A549 (cell line): ENCODE results near the gene SLC6A20. TPM values are rescaled to one million over a fixed set of nuclear protein-coding genes. Genes with fewer than 3 reads are reported as not detected.

Experiments
- ATAC-seq, 2 experiments: fragments of 200-7000 bp in 1 of 2; fragments of >200 bp in 1 of 2; cut with Nextera tagmentation in 1 of 2; cut with Tn5 transposase in 1 of 2; 3 replicates each; pipeline versions ENCODE4 v1.8.0 to v1.9.1; 2018 to 2020; ENCODE audit warnings: mild to moderate bottlenecking in 1 of 2, moderate library complexity in 1 of 2
- CTCF ChIA-PET: fragments of 300-600 bp; sonication (Branson Sonifier 250); formaldehyde crosslinking; extraction: SDS; loops from one replicate; lab custom pipeline; 2021; ENCODE audit warnings: antibody characterized with exemption, inconsistent platforms; lab: Yijun Ruan, JAX
- POLR2A ChIA-PET: fragments of 350-600 bp; formaldehyde crosslinking; extraction: SDS; loops from one replicate; lab custom pipeline; 2021; ENCODE audit warnings: antibody characterized with exemption, inconsistent platforms; lab: Yijun Ruan, JAX
- DNase-seq, 2 experiments: peaks; one replicate each; pipeline versions ENCODE4 v3.0.0 to v3.0.0-alpha.2; 2011 to 2016; ENCODE audit warnings: low read depth in 1 of 2, low spot score in 1 of 2
- FAIRE-seq: peaks from 2 replicates; lab custom pipeline; 2011; peaks lifted over from hg19 to GRCh38; lab: Jason Lieb, UNC
- H3K27ac ChIP-seq, 2 experiments: fragments of >200 bp; sonication (Bioruptor Twin); formaldehyde crosslinking; 3 replicates each; pipeline ENCODE4 v1.5.1; 2016 to 2017
- H3K4me1 ChIP-seq: fragments of >200 bp; sonication (Bioruptor Twin); formaldehyde crosslinking; 3 replicates; pipeline ENCODE4 v1.6.1; 2016
- H3K4me2 ChIP-seq: fragments of >200 bp; sonication (Bioruptor Twin); formaldehyde crosslinking; 3 replicates; pipeline ENCODE4 v1.6.1; 2016
- H3K4me3 ChIP-seq: fragments of >200 bp; sonication (Bioruptor Twin); formaldehyde crosslinking; 3 replicates; pipeline ENCODE4 v1.5.1; 2016
- H3K9me3 ChIP-seq: fragments of >200 bp; sonication (Bioruptor Twin); formaldehyde crosslinking; 3 replicates; pipeline ENCODE4 v1.6.1; 2016
- BHLHE40 ChIP-seq: IDR thresholded peaks from 2 replicates; pipeline ENCODE4 v1.6.1; 2012; ENCODE audit warnings: low read depth, low read length, inconsistent platforms
- CBX2 ChIP-seq: fragments of 200-600 bp; sonication (generic); IDR thresholded peaks from 2 replicates; pipeline ENCODE4 v1.6.1; 2016; ENCODE audit warnings: low read depth, mild to moderate bottlenecking, borderline replicate concordance
- CBX8 ChIP-seq: fragments of 200-600 bp; sonication (generic); IDR thresholded peaks from 2 replicates; pipeline ENCODE4 v1.6.1; 2016
- CEBPB ChIP-seq, 2 experiments: fragments of >200 bp in 1 of 2; sonication (Bioruptor Twin) in 1 of 2; formaldehyde crosslinking in 1 of 2; IDR thresholded peaks; 2 replicates each; pipeline ENCODE4 v1.6.1; 2012 to 2016
- CHD2 ChIP-seq: fragments of 150-350 bp; IDR thresholded peaks from 2 replicates; pipeline ENCODE4 v1.6.1; 2014; ENCODE audit warnings: low read length; ENCODE audit not compliant: partially characterized antibody
- EHMT2 ChIP-seq: fragments of 200-600 bp; sonication (generic); IDR thresholded peaks from 2 replicates; pipeline ENCODE4 v1.6.1; 2016; ENCODE audit warnings: antibody characterized with exemption, low read depth, mild to moderate bottlenecking, moderate library complexity
- FOSL2 ChIP-seq, 2 experiments: fragments of 450-650 bp in 1 of 2; fragments of >200 bp in 1 of 2; sonication (Bioruptor Twin) in 1 of 2; formaldehyde crosslinking; IDR thresholded peaks; 2 replicates each; pipeline versions ENCODE4 v1.5.0 to v1.6.1; 2016 to 2020; ENCODE audit warnings: mild to moderate bottlenecking in 1 of 2, moderate library complexity in 1 of 2
- FOXS1 ChIP-seq: fragments of 250-450 bp; sonication (Bioruptor Pico); IDR thresholded peaks from 2 replicates; pipeline ENCODE4 v1.5.0; 2020; ENCODE audit warnings: mild to moderate bottlenecking, moderate library complexity
- GATA3 ChIP-seq: IDR thresholded peaks from 2 replicates; pipeline ENCODE4 v1.6.1; 2012; ENCODE audit warnings: borderline replicate concordance
- HDAC2 ChIP-seq: fragments of 200-600 bp; sonication (generic); IDR thresholded peaks from 2 replicates; pipeline ENCODE4 v1.6.1; 2016
- HEYL ChIP-seq: fragments of 250-450 bp; sonication (Bioruptor Pico); IDR thresholded peaks from 2 replicates; pipeline ENCODE4 v1.8.0; 2021; ENCODE audit warnings: mild to moderate bottlenecking, moderate library complexity
- HOXA7 ChIP-seq: fragments of 250-450 bp; sonication (Bioruptor Pico); IDR thresholded peaks from 2 replicates; pipeline ENCODE4 v1.5.0; 2020; ENCODE audit warnings: mild to moderate bottlenecking, moderate library complexity
- HOXB13 ChIP-seq: fragments of 250-450 bp; sonication (Bioruptor Pico); IDR thresholded peaks from 2 replicates; pipeline ENCODE4 v1.5.0; 2020; ENCODE audit warnings: low read depth, mild to moderate bottlenecking, moderate library complexity
- HOXB5 ChIP-seq: fragments of 250-450 bp; sonication (Bioruptor Pico); IDR thresholded peaks from 2 replicates; pipeline ENCODE4 v1.5.0; 2020; ENCODE audit warnings: mild to moderate bottlenecking, moderate library complexity
- MAFK ChIP-seq: fragments of 450-650 bp; IDR thresholded peaks from 2 replicates; pipeline ENCODE4 v1.6.1; 2014; ENCODE audit not compliant: partially characterized antibody
- MAZ ChIP-seq: fragments of 150-350 bp; IDR thresholded peaks from 2 replicates; pipeline ENCODE4 v1.6.1; 2014; ENCODE audit warnings: antibody characterized with exemption, low read depth, low read length, borderline replicate concordance
- MYC ChIP-seq: IDR thresholded peaks from 2 replicates; pipeline ENCODE4 v1.6.1; 2012; ENCODE audit warnings: mild to moderate bottlenecking, inconsistent platforms, low read length, improper control_type of control experiment, borderline replicate concordance
- NFE2L2 ChIP-seq: fragments of 150-350 bp; conservative IDR thresholded peaks from 2 replicates; pipeline ENCODE4 v1.6.1; 2014; ENCODE audit warnings: low read length
- NR3C1 ChIP-seq: fragments of >200 bp; sonication (Bioruptor Twin); formaldehyde crosslinking; IDR thresholded peaks from 3 replicates; pipeline ENCODE4 v1.6.1; 2017
- PHF8 ChIP-seq: fragments of 200-600 bp; sonication (generic); IDR thresholded peaks from 2 replicates; pipeline ENCODE4 v1.6.1; 2016; ENCODE audit warnings: low read depth, mild to moderate bottlenecking, antibody characterized with exemption, moderate library complexity, borderline replicate concordance
- RCOR1 ChIP-seq: fragments of 150-350 bp; IDR thresholded peaks from 2 replicates; pipeline ENCODE4 v1.6.1; 2014; ENCODE audit warnings: antibody characterized with exemption, low read length, low read depth
- SMC3 ChIP-seq: fragments of >200 bp; sonication (Bioruptor Twin); formaldehyde crosslinking; IDR thresholded peaks from 3 replicates; pipeline ENCODE4 v1.6.1; 2018; ENCODE audit warnings: inconsistent platforms
- TFCP2L1 ChIP-seq: fragments of 250-450 bp; sonication (Bioruptor Pico); IDR thresholded peaks from 2 replicates; pipeline ENCODE4 v1.5.0; 2021; ENCODE audit warnings: mild to moderate bottlenecking
- TP53 ChIP-seq: fragments of 250-450 bp; sonication (Bioruptor Pico); IDR thresholded peaks from 2 replicates; pipeline ENCODE4 v1.5.0; 2021; ENCODE audit warnings: mild to moderate bottlenecking, moderate library complexity
- ZC3H11A ChIP-seq: fragments of 450-650 bp; IDR thresholded peaks from 2 replicates; pipeline ENCODE4 v1.6.1; 2014; ENCODE audit warnings: antibody characterized with exemption, mild to moderate bottlenecking
- WGBS: methylation state at CpG from one replicate; pipeline ENCODE4 v1.1.6; 2017; ENCODE audit errors: missing lambda C conversion rate; 5-methylcytosine and 5-hydroxymethylcytosine counted together
- polyA plus RNA-seq, 4 experiments: library from polyadenylated mRNA; depleted of rRNA in 3 of 4; stranded (reverse); fragments of >200 nt; fragmentation: RNase III in 1 of 4; extraction: RNeasy Plus Mini Kit Qiagen cat#74134 plus additional on column Dnase treatment in 1 of 4; gene quantifications; 2 replicates in 3 of 4; 3 replicates in 1 of 4; pipeline ENCODE4 v1.2.3, GENCODE V29; 2011 to 2017
- TF ChIP-seq, protein P1 (sequence below): fragments of >200 bp; sonication (Bioruptor Twin); formaldehyde crosslinking; IDR thresholded peaks from 3 replicates; pipeline ENCODE4 v1.6.1; 2016
- TF ChIP-seq, protein P2 (sequence below): IDR thresholded peaks from 2 replicates; pipeline ENCODE4 v1.6.1; 2012
- TF ChIP-seq, protein P3 (sequence below): IDR thresholded peaks from 2 replicates; pipeline ENCODE4 v1.6.1; 2012; ENCODE audit warnings: low read depth, borderline replicate concordance

SLC6A20 gene
- polyA plus RNA-seq, 2 of the 4 experiments (the other 2 are of a cell fraction): not detected

DNA sequence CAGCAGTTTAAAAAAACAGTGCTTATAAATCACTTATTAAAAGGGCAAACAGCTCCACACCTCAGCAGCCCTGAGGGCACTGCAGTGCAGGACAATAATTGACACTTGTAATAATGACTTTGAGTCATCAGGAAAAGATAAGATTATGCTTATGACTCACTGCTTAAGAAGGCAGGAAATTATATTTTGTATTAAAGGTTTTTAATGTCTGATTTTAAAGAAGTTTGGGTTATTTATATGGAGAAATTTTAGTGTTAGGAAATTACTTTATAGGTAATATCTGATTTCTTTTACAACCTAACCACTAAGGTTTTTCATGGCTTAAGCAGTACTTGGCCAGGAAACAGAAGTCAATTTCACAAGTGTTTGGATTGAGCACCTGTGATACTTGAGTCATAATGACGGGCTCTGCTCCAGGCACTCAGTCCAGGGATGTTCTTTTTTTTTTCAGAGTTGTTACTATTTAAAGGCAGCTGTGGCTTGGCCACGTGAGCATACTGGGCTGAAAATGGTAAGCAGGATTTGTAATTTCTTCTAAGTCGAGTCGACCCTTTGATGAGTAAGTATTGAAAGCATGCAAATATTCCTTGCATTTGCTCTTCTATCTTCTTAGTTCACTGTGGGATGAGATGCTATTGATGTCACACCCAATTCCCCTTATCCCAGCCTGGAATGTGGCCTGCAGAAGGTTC, 21.6 kb upstream of the SLC6A20 start (continued):
- TF ChIP-seq, protein P1, sequence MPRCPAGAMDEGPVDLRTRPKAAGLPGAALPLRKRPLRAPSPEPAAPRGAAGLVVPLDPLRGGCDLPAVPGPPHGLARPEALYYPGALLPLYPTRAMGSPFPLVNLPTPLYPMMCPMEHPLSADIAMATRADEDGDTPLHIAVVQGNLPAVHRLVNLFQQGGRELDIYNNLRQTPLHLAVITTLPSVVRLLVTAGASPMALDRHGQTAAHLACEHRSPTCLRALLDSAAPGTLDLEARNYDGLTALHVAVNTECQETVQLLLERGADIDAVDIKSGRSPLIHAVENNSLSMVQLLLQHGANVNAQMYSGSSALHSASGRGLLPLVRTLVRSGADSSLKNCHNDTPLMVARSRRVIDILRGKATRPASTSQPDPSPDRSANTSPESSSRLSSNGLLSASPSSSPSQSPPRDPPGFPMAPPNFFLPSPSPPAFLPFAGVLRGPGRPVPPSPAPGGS: 0 out of 3 replicates have a peak, but pooled peaks have one; percentile 25
- peak; percentile 41; the same call in 1 of the 2 replicates for TF ChIP-seq GATA3
- no peak for TF ChIP-seq HDAC2
- TF ChIP-seq SMC3: no peak
- TF ChIP-seq, protein P2, sequence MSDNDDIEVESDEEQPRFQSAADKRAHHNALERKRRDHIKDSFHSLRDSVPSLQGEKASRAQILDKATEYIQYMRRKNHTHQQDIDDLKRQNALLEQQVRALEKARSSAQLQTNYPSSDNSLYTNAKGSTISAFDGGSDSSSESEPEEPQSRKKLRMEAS: no peak
- peak; percentile 27 to 29; a peak in 2 of 4 replicates for TF ChIP-seq CEBPB (IDR thresholded peaks at IDR 0.05)
- TF ChIP-seq CBX2: no peak
- TF ChIP-seq MAFK: no peak
- no peak for TF ChIP-seq MAZ
- TF ChIP-seq FOSL2 (IDR thresholded peaks at IDR 0.05): peak; percentile 37
- TF ChIP-seq FOSL2 (CRISPR knock-in tag; IDR thresholded peaks at IDR 0.05): peak; percentile 82
- no peak for TF ChIP-seq HOXB13 (CRISPR knock-in tag)
- no peak for TF ChIP-seq PHF8
- no peak for TF ChIP-seq HOXB5 (CRISPR knock-in tag)
- TF ChIP-seq EHMT2: no peak
- TF ChIP-seq BHLHE40: no peak
- TF ChIP-seq FOXS1 (CRISPR knock-in tag): no peak
- no peak for TF ChIP-seq TP53
- no peak for TF ChIP-seq CHD2
- TF ChIP-seq HEYL: no peak
- no peak for TF ChIP-seq HOXA7
- TF ChIP-seq MYC: no peak
- TF ChIP-seq NR3C1: no peak
- TF ChIP-seq CBX8: no peak
- TF ChIP-seq, protein P3, sequence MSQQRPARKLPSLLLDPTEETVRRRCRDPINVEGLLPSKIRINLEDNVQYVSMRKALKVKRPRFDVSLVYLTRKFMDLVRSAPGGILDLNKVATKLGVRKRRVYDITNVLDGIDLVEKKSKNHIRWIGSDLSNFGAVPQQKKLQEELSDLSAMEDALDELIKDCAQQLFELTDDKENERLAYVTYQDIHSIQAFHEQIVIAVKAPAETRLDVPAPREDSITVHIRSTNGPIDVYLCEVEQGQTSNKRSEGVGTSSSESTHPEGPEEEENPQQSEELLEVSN: no peak
- no peak for TF ChIP-seq ZC3H11A

DNA sequence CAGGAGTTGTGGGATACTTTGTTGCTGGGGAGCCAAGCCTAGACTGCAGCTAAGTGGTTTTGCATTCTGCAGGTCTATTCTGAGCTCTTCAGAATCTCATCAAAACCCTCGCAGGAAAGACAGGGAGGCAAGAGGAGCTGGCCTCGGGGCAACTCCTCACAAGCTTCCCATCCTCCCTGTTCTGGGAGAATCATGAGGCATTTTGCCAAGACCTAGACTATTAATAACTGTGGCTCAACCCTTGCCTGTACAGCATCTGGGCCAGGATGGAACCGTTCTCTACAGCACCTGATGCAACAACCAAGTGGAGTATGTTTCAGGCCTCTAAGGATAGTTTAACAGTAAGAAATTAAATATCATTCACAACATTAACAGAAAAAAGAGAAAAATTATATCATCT, 20.2 kb upstream of the SLC6A20 start:
- no peak for TF ChIP-seq TP53
- no peak for TF ChIP-seq MAFK
- no peak for TF ChIP-seq RCOR1
- TF ChIP-seq EHMT2: no peak
- TF ChIP-seq HDAC2: no peak
- no peak for TF ChIP-seq CHD2
- no peak for TF ChIP-seq NFE2L2
- TF ChIP-seq TFCP2L1: no peak
- TF ChIP-seq FOXS1 (CRISPR knock-in tag): no peak
- Histone ChIP-seq H3K4me2 (no peak overlapping the region), H3K9me3 (peaks cover 15% of the 10 kb centered on the region; the same call in 2 of the 3 replicates), H3K27ac (no peak overlapping the region), H3K4me3 (no peak overlapping the region), H3K4me1 (peaks cover 19% of the 10 kb centered on the region)
- DNase-seq (no peak), ATAC-seq (no peak), FAIRE-seq (no peak)
- ChIA-PET CTCF (interaction anchor here (0.7 to 1.1 kb wide), 2 partner anchors 54 to 113 kb away, joined by 3 read pairs; no protein-coding TSS in a partner anchor), POLR2A (interaction anchor here (0.6 kb wide), 1 partner anchor 179 kb away, joined by 4 read pairs; no protein-coding TSS in a partner anchor)
- 49% methylated on average over 3 of the region's 3 CpGs for WGBS
